HepG2 (cell line): ENCODE results near the gene TCF25. TPM values are rescaled to one million over a fixed set of nuclear protein-coding genes. Genes with fewer than 3 reads are reported as not detected.

Experiments
- CREBL2 ChIP-seq: sonication (generic); formaldehyde crosslinking; IDR thresholded peaks from 2 replicates; pipeline ENCODE4 v1.8.1; 2023; ENCODE audit warnings: missing genetic modification reagents, mild to moderate bottlenecking, borderline replicate concordance
- SATB2 ChIP-seq: sonication (generic); formaldehyde crosslinking; IDR thresholded peaks from 2 replicates; pipeline ENCODE4 v1.5.0; 2020; ENCODE audit warnings: missing genetic modification reagents
- SNAPC4 ChIP-seq: sonication (generic); formaldehyde crosslinking; IDR thresholded peaks from 2 replicates; pipeline ENCODE4 v1.4.0; 2020; ENCODE audit warnings: mild to moderate bottlenecking, missing genetic modification reagents
- SNAPC5 ChIP-seq: sonication (generic); formaldehyde crosslinking; IDR thresholded peaks from 2 replicates; pipeline ENCODE4 v1.8.1; 2023; ENCODE audit warnings: mild to moderate bottlenecking, missing genetic modification reagents, borderline replicate concordance
- THYN1 ChIP-seq: sonication (generic); formaldehyde crosslinking; IDR thresholded peaks from 2 replicates; pipeline ENCODE4 v1.8.1; 2023; ENCODE audit warnings: low read depth, mild to moderate bottlenecking, moderate library complexity, missing genetic modification reagents, borderline replicate concordance
- ZBTB10 ChIP-seq: sonication (generic); formaldehyde crosslinking; IDR thresholded peaks from 2 replicates; pipeline ENCODE4 v1.4.0; 2020; ENCODE audit warnings: missing genetic modification reagents, borderline replicate concordance
- ZBTB20 ChIP-seq: sonication (generic); formaldehyde crosslinking; IDR thresholded peaks from 2 replicates; pipeline ENCODE4 v1.8.1; 2023; ENCODE audit warnings: missing genetic modification reagents, low read depth, mild to moderate bottlenecking, borderline replicate concordance
- ZFP37 ChIP-seq: sonication (generic); formaldehyde crosslinking; IDR thresholded peaks from 2 replicates; pipeline ENCODE4 v1.4.0; 2020; ENCODE audit warnings: missing genetic modification reagents, borderline replicate concordance
- ZNF251 ChIP-seq: sonication (generic); formaldehyde crosslinking; IDR thresholded peaks from 2 replicates; pipeline ENCODE4 v1.9.0; 2021; ENCODE audit warnings: mild to moderate bottlenecking, missing genetic modification reagents
- ZNF274 ChIP-seq: sonication (generic); formaldehyde crosslinking; IDR thresholded peaks from 2 replicates; pipeline ENCODE4 v1.5.1; 2020; ENCODE audit warnings: mild to moderate bottlenecking, missing genetic modification reagents
- ZNF280B ChIP-seq: sonication (generic); formaldehyde crosslinking; IDR thresholded peaks from 2 replicates; pipeline ENCODE4 v1.5.0; 2020; ENCODE audit warnings: missing genetic modification reagents, mild to moderate bottlenecking, borderline replicate concordance
- ZNF574 ChIP-seq: sonication (generic); formaldehyde crosslinking; IDR thresholded peaks from 2 replicates; pipeline ENCODE4 v1.4.0; 2020; ENCODE audit warnings: missing genetic modification reagents
- ZNF709 ChIP-seq: sonication (generic); formaldehyde crosslinking; IDR thresholded peaks from 2 replicates; pipeline ENCODE4 v1.5.0; 2020; ENCODE audit warnings: mild to moderate bottlenecking, missing genetic modification reagents
- ZNF740 ChIP-seq: sonication (generic); formaldehyde crosslinking; IDR thresholded peaks from 2 replicates; pipeline ENCODE4 v1.4.0; 2020; ENCODE audit warnings: missing genetic modification reagents
- ZNF879 ChIP-seq: sonication (generic); formaldehyde crosslinking; IDR thresholded peaks from 2 replicates; pipeline ENCODE4 v1.8.1; 2023; ENCODE audit warnings: missing genetic modification reagents
- polyA plus RNA-seq, 8 experiments: library from polyadenylated mRNA; depleted of rRNA in 3 of 8; stranded (reverse) in 7 of 8; unstranded in 1 of 8; fragments of >200 nt; fragmentation: Illumina TruSeq in 4 of 8; extraction: Trizol in 4 of 8; gene quantifications; 2 replicates each; pipeline versions ENCODE4 v1.2.1 to v1.2.3, GENCODE V29; 2011 to 2016; ENCODE audit warnings: low read depth in 4 of 8, missing spikeins in 1 of 8, mixed read lengths in 1 of 8; ENCODE audit not compliant: insufficient read depth in 1 of 8
- total RNA-seq, 5 experiments: library from RNA; depleted of rRNA; stranded (reverse); fragments of >200 nt; fragmentation: Illumina TruSeq; extraction: Trizol; gene quantifications; 2 replicates each; pipeline ENCODE4 v1.2.3, GENCODE V29; 2016; ENCODE audit warnings: low read depth in 1 of 5

TCF25 gene
- total and polyA plus RNA-seq, 2 of the 13 experiments (the other 11 are each of a cell fraction or from before 2014, with no cell fraction given): 138 to 206 TPM

- TF ChIP-seq ZNF574 (CRISPR knock-in tag) (no peak; the same call in 1 of the 2 replicates), SATB2 (no peak), ZBTB10 (CRISPR knock-in tag) (peak; percentile 2; the same call in 1 of the 2 replicates), SNAPC5 (0 out of 2 replicates have a peak, but pooled peaks have one; percentile 1), THYN1 (no peak), ZNF251 (CRISPR knock-in tag) (no peak), ZNF879 (CRISPR knock-in tag) (no peak), ZNF709 (CRISPR knock-in tag) (no peak; the same call in 1 of the 2 replicates), ZNF274 (CRISPR knock-in tag) (no peak), ZBTB20 (no peak), ZNF280B (no peak), ZNF740 (CRISPR knock-in tag) (no peak), SNAPC4 (CRISPR knock-in tag) (0 out of 2 replicates have a peak, but pooled peaks have one; percentile 6), CREBL2 (CRISPR knock-in tag) (no peak), ZFP37 (CRISPR knock-in tag) (no peak)
Measured at GRCh38 chr16:89828199-89828869, 45.1 kb upstream of the TCF25 start, which contains the start of gene SPIRE2 (continued).
